ENCODE measurements around the gene IL17RD. TPM values are rescaled to one million over a fixed set of nuclear protein-coding genes. Genes with fewer than 3 reads are reported as not detected.

The IL17RD gene
- total RNA-seq, 2 donors from 2014 or later = not detected

GRCh38 chr3:57132674-57133073 is 32.5 kb downstream of the IL17RD start:
- H3K27me3 Mint-ChIP-seq = peaks cover 57% of the 10 kb centered on the region
- H3K9me3 ChIP-seq (ENCODE audit: control insufficient read depth, low read length, poor library complexity, severe bottlenecking) = no peaks in the 10 kb centered on the region
- H3K36me3 Mint-ChIP-seq (ENCODE audit: low read depth) = no peaks in the 10 kb centered on the region
- ATAC-seq (no peak), DNase-seq (no peak)
- H3K4me1 Mint-ChIP-seq = peaks cover 3% of the 10 kb centered on the region
- no peak overlapping the region for H3K27ac Mint-ChIP-seq
- no peak overlapping the region for H3K4me3 Mint-ChIP-seq

- no peaks in the 10 kb centered on the region for H3K9me3 ChIP-seq (ENCODE audit: control insufficient read depth, low read length, poor library complexity, severe bottlenecking)
- Mint-ChIP-seq H3K27ac (no peak overlapping the region), H3K27me3 (peaks cover 49% of the 10 kb centered on the region), H3K4me1 (peaks cover 3% of the 10 kb centered on the region), H3K4me3 (no peak overlapping the region), H3K36me3 (ENCODE audit: low read depth) (no peaks in the 10 kb centered on the region)
- ATAC-seq = no peak
- no peak for DNase-seq
Observed at GRCh38 chr3:57131210-57131588, 34.0 kb downstream of the IL17RD start.

GRCh38 chr3:57130571-57131209 is 34.5 kb downstream of the IL17RD start:
- ATAC-seq (no peak), DNase-seq (no peak)
- Mint-ChIP-seq H3K36me3 (ENCODE audit: low read depth) (no peaks in the 10 kb centered on the region), H3K4me3 (no peak overlapping the region), H3K27ac (no peak overlapping the region), H3K4me1 (peaks cover 3% of the 10 kb centered on the region), H3K27me3 (peaks cover 49% of the 10 kb centered on the region)
- H3K9me3 ChIP-seq (ENCODE audit: control insufficient read depth, low read length, poor library complexity, severe bottlenecking) = no peaks in the 10 kb centered on the region

GRCh38 chr3:57128826-57129667 is 36.1 kb downstream of the IL17RD start:
- peaks cover 3% of the 10 kb centered on the region for H3K4me1 Mint-ChIP-seq
- no peak overlapping the region for H3K4me3 Mint-ChIP-seq
- peaks cover 3% of the 10 kb centered on the region for H3K36me3 Mint-ChIP-seq (ENCODE audit: low read depth)
- DNase-seq = no peak
- H3K27me3 Mint-ChIP-seq = peaks cover 51% of the 10 kb centered on the region
- ATAC-seq = no peak
- no peak overlapping the region for H3K27ac Mint-ChIP-seq
- H3K9me3 ChIP-seq (ENCODE audit: control insufficient read depth, low read length, poor library complexity, severe bottlenecking) = no peaks in the 10 kb centered on the region

- Mint-ChIP-seq H3K27me3 (peaks cover 53% of the 10 kb centered on the region), H3K4me1 (peaks cover 3% of the 10 kb centered on the region), H3K4me3 (no peak overlapping the region), H3K36me3 (ENCODE audit: low read depth) (peaks cover 6% of the 10 kb centered on the region), H3K27ac (no peak overlapping the region)
- no peaks in the 10 kb centered on the region for H3K9me3 ChIP-seq (ENCODE audit: control insufficient read depth, low read length, poor library complexity, severe bottlenecking)
- ATAC-seq (no peak), DNase-seq (no peak)
Observed at GRCh38 chr3:57127891-57128518, 37.1 kb downstream of the IL17RD start.

- H3K27me3 Mint-ChIP-seq = peaks cover 60% of the 10 kb centered on the region
- peaks cover 3% of the 10 kb centered on the region for H3K4me1 Mint-ChIP-seq
- no peak overlapping the region for H3K4me3 Mint-ChIP-seq
- no peak overlapping the region for H3K27ac Mint-ChIP-seq
- DNase-seq (no peak), ATAC-seq (no peak)
- no peaks in the 10 kb centered on the region for H3K9me3 ChIP-seq (ENCODE audit: control insufficient read depth, low read length, poor library complexity, severe bottlenecking)
- H3K36me3 Mint-ChIP-seq (ENCODE audit: low read depth) = peaks cover 6% of the 10 kb centered on the region
Observed at GRCh38 chr3:57126244-57126643, 38.9 kb downstream of the IL17RD start.

GRCh38 chr3:57120451-57121174 is 44.5 kb downstream of the IL17RD start:
- H3K4me3 Mint-ChIP-seq = no peak overlapping the region
- H3K27ac Mint-ChIP-seq = no peak overlapping the region
- ATAC-seq (no peak), DNase-seq (no peak)
- H3K36me3 Mint-ChIP-seq (ENCODE audit: low read depth) = peaks cover 6% of the 10 kb centered on the region
- H3K9me3 ChIP-seq (ENCODE audit: control insufficient read depth, low read length, poor library complexity, severe bottlenecking) = no peaks in the 10 kb centered on the region
- H3K4me1 Mint-ChIP-seq = peaks cover 3% of the 10 kb centered on the region
- peaks cover 59% of the 10 kb centered on the region for H3K27me3 Mint-ChIP-seq

- H3K4me3 Mint-ChIP-seq = no peak overlapping the region
- H3K9me3 ChIP-seq (ENCODE audit: control insufficient read depth, low read length, poor library complexity, severe bottlenecking) = no peaks in the 10 kb centered on the region
- H3K36me3 Mint-ChIP-seq (ENCODE audit: low read depth) = peaks cover 6% of the 10 kb centered on the region
- H3K27ac Mint-ChIP-seq = no peak overlapping the region
- DNase-seq = no peak
- peaks cover 3% of the 10 kb centered on the region for H3K4me1 Mint-ChIP-seq
- peaks cover 65% of the 10 kb centered on the region for H3K27me3 Mint-ChIP-seq
- no peak for ATAC-seq
Observed at GRCh38 chr3:57120040-57120439, 45.1 kb downstream of the IL17RD start.

GRCh38 chr3:57118254-57118653 is 46.9 kb downstream of the IL17RD start:
- no peak for ATAC-seq
- H3K9me3 ChIP-seq (ENCODE audit: control insufficient read depth, low read length, poor library complexity, severe bottlenecking) = no peaks in the 10 kb centered on the region
- H3K4me1 Mint-ChIP-seq = no peaks in the 10 kb centered on the region
- peaks cover 2% of the 10 kb centered on the region for H3K36me3 Mint-ChIP-seq (ENCODE audit: low read depth)
- H3K27ac Mint-ChIP-seq = no peak overlapping the region
- no peak for DNase-seq
- H3K4me3 Mint-ChIP-seq = no peak overlapping the region
- H3K27me3 Mint-ChIP-seq = peaks cover 49% of the 10 kb centered on the region

- DNase-seq (no peak), ATAC-seq (no peak)
- Mint-ChIP-seq H3K27me3 (peaks cover 41% of the 10 kb centered on the region), H3K27ac (no peak overlapping the region), H3K4me1 (peaks cover 3% of the 10 kb centered on the region), H3K4me3 (no peak overlapping the region), H3K36me3 (ENCODE audit: low read depth) (no peaks in the 10 kb centered on the region)
- no peaks in the 10 kb centered on the region for H3K9me3 ChIP-seq (ENCODE audit: control insufficient read depth, low read length, poor library complexity, severe bottlenecking)
Observed at GRCh38 chr3:57116501-57116900, 48.7 kb downstream of the IL17RD start.

- ATAC-seq (no peak), DNase-seq (no peak)
- H3K4me1 Mint-ChIP-seq = peaks cover 3% of the 10 kb centered on the region
- H3K9me3 ChIP-seq (ENCODE audit: control insufficient read depth, low read length, poor library complexity, severe bottlenecking) = no peaks in the 10 kb centered on the region
- peaks cover 31% of the 10 kb centered on the region for H3K27me3 Mint-ChIP-seq
- H3K36me3 Mint-ChIP-seq (ENCODE audit: low read depth) = no peaks in the 10 kb centered on the region
- H3K27ac Mint-ChIP-seq = no peak overlapping the region
- no peak overlapping the region for H3K4me3 Mint-ChIP-seq
Observed at GRCh38 chr3:57112206-57112605, 52.9 kb downstream of the IL17RD start.

- no peaks in the 10 kb centered on the region for H3K36me3 Mint-ChIP-seq (ENCODE audit: low read depth)
Observed at GRCh38 chr3:57110798-57111197, 54.4 kb downstream of the IL17RD start.

GRCh38 chr3:57110214-57110613 is 54.9 kb downstream of the IL17RD start:
- no peak for ATAC-seq

More at GRCh38 chr3:57110798-57111197, 54.4 kb downstream of the IL17RD start:
- DNase-seq = no peak
- H3K4me1 Mint-ChIP-seq = peaks cover 3% of the 10 kb centered on the region
- no peak overlapping the region for H3K27ac Mint-ChIP-seq
- H3K9me3 ChIP-seq (ENCODE audit: control insufficient read depth, low read length, poor library complexity, severe bottlenecking) = no peaks in the 10 kb centered on the region
- no peak overlapping the region for H3K4me3 Mint-ChIP-seq
- ATAC-seq = no peak
- peaks cover 25% of the 10 kb centered on the region for H3K27me3 Mint-ChIP-seq

More at GRCh38 chr3:57110214-57110613, 54.9 kb downstream of the IL17RD start:
- Mint-ChIP-seq H3K27me3 (peaks cover 19% of the 10 kb centered on the region), H3K27ac (no peak overlapping the region), H3K4me1 (peaks cover 3% of the 10 kb centered on the region), H3K36me3 (ENCODE audit: low read depth) (no peaks in the 10 kb centered on the region), H3K4me3 (no peak overlapping the region)
- no peak for DNase-seq
- no peaks in the 10 kb centered on the region for H3K9me3 ChIP-seq (ENCODE audit: control insufficient read depth, low read length, poor library complexity, severe bottlenecking)
